Ovary (tissue), 3 donors: ENCODE data around the gene BRAP.
"Not testable (repeated sequence)": the region's sequence is repeated elsewhere in the genome, so short reads cannot be mapped to it uniquely, and the experiment has no call there.

ENCODE experiments used
- POLR2A ChIP-seq: fragments of 450-650 bp; IDR thresholded peaks from one replicate; pipeline ENCODE4 v1.6.1; 2017; ENCODE audit warnings: antibody characterized with exemption, mild to moderate bottlenecking, moderate library complexity
- TF ChIP-seq, protein P1 (sequence below), 3 donors: fragments of 450-650 bp in 2 of 3; fragments of 200-600 bp in 1 of 3; IDR thresholded peaks; one replicate each; pipeline versions ENCODE4 v1.5.1 to v1.8.0; 2016 to 2022; ENCODE audit warnings: antibody characterized with exemption in 3 of 3, mild to moderate bottlenecking in 1 of 3
- donor health status: DM: no; HTN: no; CAD: no.

DNA sequence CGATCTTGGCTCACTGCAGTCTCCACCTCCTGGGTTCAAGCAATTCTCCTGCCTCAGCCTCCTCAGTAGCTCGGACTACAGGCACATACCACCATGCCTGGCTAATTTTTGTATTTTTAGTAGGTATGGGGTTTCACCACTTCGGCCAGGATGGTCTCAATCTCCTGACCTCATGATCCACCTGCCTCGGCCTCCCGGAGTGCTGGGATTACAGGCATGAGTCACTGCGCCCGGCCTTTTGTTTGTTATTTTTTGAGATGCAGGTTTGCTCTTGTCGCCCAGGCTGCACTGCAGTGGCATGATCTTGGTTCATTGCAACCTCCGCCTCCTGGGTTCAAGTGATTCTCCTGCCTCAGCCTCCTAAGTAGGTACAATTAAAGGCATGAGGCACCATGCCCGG, 33.6 kb upstream of the BRAP start:
- TF ChIP-seq, protein P1, sequence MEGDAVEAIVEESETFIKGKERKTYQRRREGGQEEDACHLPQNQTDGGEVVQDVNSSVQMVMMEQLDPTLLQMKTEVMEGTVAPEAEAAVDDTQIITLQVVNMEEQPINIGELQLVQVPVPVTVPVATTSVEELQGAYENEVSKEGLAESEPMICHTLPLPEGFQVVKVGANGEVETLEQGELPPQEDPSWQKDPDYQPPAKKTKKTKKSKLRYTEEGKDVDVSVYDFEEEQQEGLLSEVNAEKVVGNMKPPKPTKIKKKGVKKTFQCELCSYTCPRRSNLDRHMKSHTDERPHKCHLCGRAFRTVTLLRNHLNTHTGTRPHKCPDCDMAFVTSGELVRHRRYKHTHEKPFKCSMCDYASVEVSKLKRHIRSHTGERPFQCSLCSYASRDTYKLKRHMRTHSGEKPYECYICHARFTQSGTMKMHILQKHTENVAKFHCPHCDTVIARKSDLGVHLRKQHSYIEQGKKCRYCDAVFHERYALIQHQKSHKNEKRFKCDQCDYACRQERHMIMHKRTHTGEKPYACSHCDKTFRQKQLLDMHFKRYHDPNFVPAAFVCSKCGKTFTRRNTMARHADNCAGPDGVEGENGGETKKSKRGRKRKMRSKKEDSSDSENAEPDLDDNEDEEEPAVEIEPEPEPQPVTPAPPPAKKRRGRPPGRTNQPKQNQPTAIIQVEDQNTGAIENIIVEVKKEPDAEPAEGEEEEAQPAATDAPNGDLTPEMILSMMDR (IDR thresholded peaks at IDR 0.05) = not testable (repeated sequence)
- TF ChIP-seq POLR2A = not testable (repeated sequence)
